DOHH2 (cell line): ENCODE results near the gene SURF2.
"Not testable (repeated sequence)": the region's sequence is repeated elsewhere in the genome, so short reads cannot be mapped to it uniquely, and the experiment has no call there.

Source experiments
- H3F3A ChIP-seq: fragments of 200-600 bp; sonication (generic), shearing (Covaris generic); 2 replicates; pipeline ENCODE4 v1.6.0; 2016; ENCODE audit warnings: antibody characterized with exemption, mild to moderate bottlenecking; ENCODE audit not compliant: control insufficient read depth, insufficient read depth
- H3K27ac ChIP-seq: fragments of 200-600 bp; sonication (generic); 2 replicates; pipeline ENCODE4 v1.5.1; 2014; ENCODE audit warnings: low read depth, mild to moderate bottlenecking, low read length, moderate library complexity
- H3K27me3 ChIP-seq: fragments of 200-600 bp; sonication (generic); 2 replicates; pipeline ENCODE4 v1.6.1; 2014; ENCODE audit warnings: mild to moderate bottlenecking, low read length, mixed read lengths; ENCODE audit not compliant: control insufficient read depth
- H3K36me3 ChIP-seq: fragments of 200-600 bp; sonication (generic); 2 replicates; pipeline ENCODE4 v1.6.1; 2014; ENCODE audit warnings: mild to moderate bottlenecking, low read length, moderate library complexity, mixed read lengths; ENCODE audit not compliant: control insufficient read depth
- H3K4me1 ChIP-seq: fragments of 200-600 bp; sonication (generic); 2 replicates; pipeline ENCODE4 v1.6.1; 2014; ENCODE audit warnings: mild to moderate bottlenecking, low read length, mixed read lengths; ENCODE audit not compliant: control insufficient read depth
- H3K4me2 ChIP-seq: fragments of 200-600 bp; sonication (generic); 2 replicates; pipeline ENCODE4 v1.6.0; 2014; ENCODE audit warnings: mild to moderate bottlenecking, low read length, moderate library complexity
- H3K4me3 ChIP-seq: fragments of 200-600 bp; sonication (generic); 2 replicates; pipeline ENCODE4 v1.5.1; 2014; ENCODE audit warnings: mild to moderate bottlenecking, low read length, mixed read lengths
- H3K79me2 ChIP-seq: fragments of 200-600 bp; sonication (generic); 2 replicates; pipeline ENCODE4 v1.6.1; 2014; ENCODE audit warnings: mild to moderate bottlenecking, low read length, mixed read lengths; ENCODE audit not compliant: control insufficient read depth
- H3K9me2 ChIP-seq: fragments of 200-600 bp; sonication (generic); replicated peaks from 2 replicates; pipeline ENCODE4 v1.6.1; 2014; ENCODE audit warnings: mild to moderate bottlenecking, low read length, mixed read lengths; ENCODE audit not compliant: control insufficient read depth
- H3K9me3 ChIP-seq: fragments of 200-600 bp; sonication (generic); 2 replicates; pipeline ENCODE4 v1.6.1; 2014; ENCODE audit warnings: antibody characterized with exemption, low read length, mixed read lengths; ENCODE audit not compliant: control insufficient read depth, insufficient read depth
- H4K20me1 ChIP-seq: fragments of 200-600 bp; sonication (generic); 2 replicates; pipeline ENCODE4 v1.6.0; 2014; ENCODE audit warnings: low read depth, mild to moderate bottlenecking, antibody characterized with exemption, low read length, moderate library complexity; ENCODE audit not compliant: control insufficient read depth, insufficient read depth
- EZH2phosphoT487 ChIP-seq: fragments of 200-600 bp; sonication (generic); IDR thresholded peaks from 2 replicates; pipeline ENCODE4 v1.6.1; 2017; ENCODE audit warnings: borderline replicate concordance, mild to moderate bottlenecking, antibody characterized with exemption, low read length, moderate library complexity, mixed read lengths
- TF ChIP-seq, protein P1 (sequence below): fragments of 200-600 bp; sonication (generic); IDR thresholded peaks from one replicate; pipeline ENCODE4 v1.5.1; 2014; ENCODE audit warnings: antibody characterized with exemption, mild to moderate bottlenecking, low read depth, low read length; ENCODE audit not compliant: poor library complexity, severe bottlenecking

Gene SURF2

DNA sequence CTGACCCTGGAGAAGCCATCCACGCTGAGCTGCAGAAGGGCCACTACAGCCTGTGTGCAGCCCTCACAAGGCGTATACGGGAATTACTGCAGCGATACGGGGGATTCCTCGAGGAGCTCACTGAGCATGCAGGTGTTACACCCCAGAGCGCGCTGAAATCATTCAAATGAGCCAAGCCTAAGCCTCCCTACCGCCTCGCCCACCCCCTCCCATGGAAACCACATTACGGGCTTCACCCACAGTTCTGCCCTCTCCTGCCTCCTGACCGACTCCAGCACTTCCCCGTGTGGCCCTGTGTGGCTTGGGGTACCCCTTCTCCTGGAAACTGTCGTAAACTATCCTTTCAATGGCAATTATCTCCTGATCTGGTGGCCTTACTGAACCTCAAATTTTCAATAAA, 33.6 kb upstream of the SURF2 start:
- Histone ChIP-seq H3K4me2 (no peak overlapping the region), H3K9me2 (no peaks in the 10 kb centered on the region), H3K79me2 (no peaks in the 10 kb centered on the region), H3K4me3 (no peak overlapping the region), H3K27ac (no peak overlapping the region), H3K4me1 (no peaks in the 10 kb centered on the region), H3F3A (0 out of 2 replicates have a peak, but pooled peaks cover 6% of the 10 kb centered on the region), H3K36me3 (no peaks in the 10 kb centered on the region), H3K9me3 (no peaks in the 10 kb centered on the region), H3K27me3 (no peaks in the 10 kb centered on the region), H4K20me1 (no peaks in the 10 kb centered on the region)
- TF ChIP-seq, protein P1, sequence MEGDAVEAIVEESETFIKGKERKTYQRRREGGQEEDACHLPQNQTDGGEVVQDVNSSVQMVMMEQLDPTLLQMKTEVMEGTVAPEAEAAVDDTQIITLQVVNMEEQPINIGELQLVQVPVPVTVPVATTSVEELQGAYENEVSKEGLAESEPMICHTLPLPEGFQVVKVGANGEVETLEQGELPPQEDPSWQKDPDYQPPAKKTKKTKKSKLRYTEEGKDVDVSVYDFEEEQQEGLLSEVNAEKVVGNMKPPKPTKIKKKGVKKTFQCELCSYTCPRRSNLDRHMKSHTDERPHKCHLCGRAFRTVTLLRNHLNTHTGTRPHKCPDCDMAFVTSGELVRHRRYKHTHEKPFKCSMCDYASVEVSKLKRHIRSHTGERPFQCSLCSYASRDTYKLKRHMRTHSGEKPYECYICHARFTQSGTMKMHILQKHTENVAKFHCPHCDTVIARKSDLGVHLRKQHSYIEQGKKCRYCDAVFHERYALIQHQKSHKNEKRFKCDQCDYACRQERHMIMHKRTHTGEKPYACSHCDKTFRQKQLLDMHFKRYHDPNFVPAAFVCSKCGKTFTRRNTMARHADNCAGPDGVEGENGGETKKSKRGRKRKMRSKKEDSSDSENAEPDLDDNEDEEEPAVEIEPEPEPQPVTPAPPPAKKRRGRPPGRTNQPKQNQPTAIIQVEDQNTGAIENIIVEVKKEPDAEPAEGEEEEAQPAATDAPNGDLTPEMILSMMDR: no peak
- no peak for TF ChIP-seq EZH2phosphoT487

DNA sequence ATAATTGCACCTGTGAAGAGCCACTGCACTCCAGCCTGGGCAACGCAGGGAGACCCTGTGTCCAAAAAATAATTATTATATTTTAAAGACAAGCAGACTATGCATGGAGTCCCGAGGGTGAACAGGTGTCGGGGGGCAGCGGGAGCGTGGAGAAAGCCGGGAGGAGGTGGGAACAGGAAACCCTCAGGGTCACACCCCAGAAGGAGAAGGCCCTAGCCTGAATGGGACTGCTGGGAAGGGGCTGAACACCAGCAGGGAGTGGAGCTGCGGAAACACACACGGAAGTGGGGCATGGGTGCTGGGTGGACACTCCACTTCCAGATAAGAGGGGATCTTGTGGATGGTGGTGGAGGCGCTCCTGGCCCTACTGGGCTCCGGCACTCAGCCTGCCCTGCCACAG, 33.1 kb upstream of the SURF2 start:
- no peaks in the 10 kb centered on the region; the same call in 1 of the 2 replicates for H3K36me3 ChIP-seq
- H4K20me1 ChIP-seq: no peaks in the 10 kb centered on the region
- H3K9me3 ChIP-seq: no peaks in the 10 kb centered on the region
- H3K9me2 ChIP-seq: no peaks in the 10 kb centered on the region
- no peak overlapping the region for H3K27ac ChIP-seq
- no peaks in the 10 kb centered on the region for H3K27me3 ChIP-seq
- no peak for TF ChIP-seq EZH2phosphoT487
- TF ChIP-seq, protein P1: no peak
- no peaks in the 10 kb centered on the region for H3K4me1 ChIP-seq
- H3K79me2 ChIP-seq: no peaks in the 10 kb centered on the region
- H3F3A ChIP-seq: 0 out of 2 replicates have a peak, but pooled peaks cover 9% of the 10 kb centered on the region
- H3K4me3 ChIP-seq: no peak overlapping the region
- no peak overlapping the region for H3K4me2 ChIP-seq

DNA sequence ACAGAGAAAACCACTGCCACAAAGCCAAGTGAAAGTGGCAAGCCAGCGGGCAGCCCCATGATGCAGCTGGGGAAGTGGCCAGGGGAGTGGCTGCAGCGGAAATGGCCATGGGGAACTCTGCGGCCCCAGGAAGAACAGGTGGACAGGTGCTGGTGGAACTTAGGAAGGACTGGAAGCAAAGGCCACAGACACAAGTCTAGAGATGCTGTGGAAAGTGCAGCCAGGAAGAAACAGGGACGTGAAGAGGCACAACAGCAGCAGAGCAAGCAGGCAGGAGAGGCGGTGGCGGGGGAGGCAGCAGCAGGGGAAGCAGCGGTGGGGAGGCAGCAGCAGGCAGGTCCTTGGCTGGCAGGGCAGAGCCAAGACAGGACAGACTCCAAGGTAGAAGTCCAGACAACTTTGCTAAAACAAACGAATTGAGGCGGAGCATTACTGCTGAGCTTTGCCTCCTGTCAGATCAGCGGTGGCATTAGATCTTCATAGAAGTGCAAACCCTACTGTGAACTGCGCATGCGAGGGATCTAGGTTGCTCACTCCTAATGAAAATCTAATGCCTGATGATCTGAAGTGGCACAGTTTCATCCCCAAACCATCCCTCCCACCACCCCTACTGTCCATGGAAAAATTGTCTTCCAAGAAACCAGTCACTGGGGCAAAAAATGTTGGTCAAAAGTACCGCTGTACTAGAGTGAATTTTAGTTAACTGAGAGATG, 32.2 kb upstream of the SURF2 start:
- no peak overlapping the region for H3K4me3 ChIP-seq
- H4K20me1 ChIP-seq: peaks cover 5% of the 10 kb centered on the region; the same call in 1 of the 2 replicates
- H3K4me2 ChIP-seq: no peak overlapping the region
- no peaks in the 10 kb centered on the region for H3K9me2 ChIP-seq
- no peak for TF ChIP-seq EZH2phosphoT487
- TF ChIP-seq, protein P1: no peak
- H3F3A ChIP-seq: 0 out of 2 replicates have a peak, but pooled peaks cover 9% of the 10 kb centered on the region
- H3K27me3 ChIP-seq: no peaks in the 10 kb centered on the region
- H3K79me2 ChIP-seq: no peaks in the 10 kb centered on the region
- no peaks in the 10 kb centered on the region for H3K4me1 ChIP-seq
- H3K36me3 ChIP-seq: peaks cover 5% of the 10 kb centered on the region; the same call in 1 of the 2 replicates
- no peaks in the 10 kb centered on the region for H3K9me3 ChIP-seq
- H3K27ac ChIP-seq: no peak overlapping the region

DNA sequence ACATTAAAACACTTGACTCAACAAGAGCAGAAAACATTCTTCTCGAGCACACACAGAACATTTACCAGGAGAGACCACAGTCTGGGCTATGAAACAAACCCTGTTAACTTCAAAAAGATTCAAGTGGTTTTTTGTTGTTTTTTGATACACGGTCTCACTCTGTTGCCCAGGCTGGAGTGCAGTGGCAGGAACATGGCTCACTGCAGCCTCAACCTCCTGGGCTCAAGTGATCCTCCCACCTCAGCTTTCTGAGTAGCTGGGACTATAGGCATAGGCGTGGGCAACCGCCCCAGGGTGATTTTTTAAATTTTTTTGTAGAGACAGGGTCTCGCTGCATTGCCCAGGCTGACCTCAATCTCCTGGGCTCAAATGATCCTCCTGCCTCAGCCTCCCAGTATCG, 29.3 kb upstream of the SURF2 start:
- not testable (repeated sequence) for H3K9me2 ChIP-seq, H3K4me2 ChIP-seq, H3K27me3 ChIP-seq, H3K4me1 ChIP-seq, H3K27ac ChIP-seq, H3K4me3 ChIP-seq, H4K20me1 ChIP-seq, H3K79me2 ChIP-seq, H3K9me3 ChIP-seq
- Histone ChIP-seq H3F3A (peaks cover 11% of the 10 kb centered on the region; the same call in 1 of the 2 replicates), H3K36me3 (peaks cover 24% of the 10 kb centered on the region)
